Natural killer cell (primary cell): Measurements from ENCODE around the gene TMEM41B. TPM values are rescaled to one million over a fixed set of nuclear protein-coding genes. Genes with fewer than 3 reads are reported as not detected.
"Not testable (repeated sequence)": the region's sequence is repeated elsewhere in the genome, so short reads cannot be mapped to it uniquely, and the experiment has no call there.

Experiments
- ATAC-seq, 3 donors: fragments of 150-1000 bp in 2 of 3; fragments of 200-7000 bp in 1 of 3; cut with Tn5 transposase; 1 replicate in 1 of 3; 2 replicates in 2 of 3; pipeline ENCODE4 v1.10.0; 2021; ENCODE audit warnings: mild to moderate bottlenecking in 2 of 3, moderate library complexity in 2 of 3
- DNase-seq, 2 donors: peaks; one replicate each; pipeline versions ENCODE4 v3.0.0 to v3.0.0-alpha.2; 2013 to 2021; ENCODE audit warnings: mixed read lengths in 1 of 2
- H3K27ac ChIP-seq: one replicate; pipeline ENCODE4 v1.5.1; 2013; ENCODE audit warnings: mild to moderate bottlenecking, low read length
- H3K27me3 ChIP-seq: one replicate; pipeline ENCODE4 v1.6.1; 2013; ENCODE audit warnings: low read length; ENCODE audit not compliant: control insufficient read depth, insufficient read depth
- H3K36me3 ChIP-seq: one replicate; pipeline ENCODE4 v1.6.1; 2013; ENCODE audit warnings: low read length; ENCODE audit not compliant: control insufficient read depth, insufficient read depth
- H3K4me1 ChIP-seq: one replicate; pipeline ENCODE4 v1.6.1; 2013; ENCODE audit warnings: low read length; ENCODE audit not compliant: control insufficient read depth, insufficient read depth
- H3K4me3 ChIP-seq: one replicate; pipeline ENCODE4 v1.5.1; 2013; ENCODE audit warnings: low read length
- H3K9me3 ChIP-seq: one replicate; pipeline ENCODE4 v1.6.1; 2013; ENCODE audit warnings: low read length; ENCODE audit not compliant: control insufficient read depth, insufficient read depth
- H3K27ac Mint-ChIP-seq, 2 donors: one replicate each; pipeline ENCODE4 v1.8.0; 2022; ENCODE audit warnings: mild to moderate bottlenecking in 2 of 2, mixed read lengths in 2 of 2, moderate library complexity in 1 of 2
- H3K27me3 Mint-ChIP-seq, 2 donors: one replicate each; pipeline ENCODE4 v1.8.0; 2022; ENCODE audit warnings: low read depth in 2 of 2, mixed read lengths in 2 of 2
- H3K36me3 Mint-ChIP-seq: one replicate; pipeline ENCODE4 v1.8.0; 2022; ENCODE audit warnings: mixed read lengths
- H3K4me1 Mint-ChIP-seq, 2 donors: one replicate each; pipeline ENCODE4 v1.8.0; 2022; ENCODE audit warnings: mixed read lengths in 2 of 2
- H3K4me3 Mint-ChIP-seq: one replicate; pipeline ENCODE4 v1.8.0; 2022; ENCODE audit warnings: mild to moderate bottlenecking, moderate library complexity, mixed read lengths
- H3K9me3 Mint-ChIP-seq, 2 donors: one replicate each; pipeline ENCODE4 v1.8.0; 2022; ENCODE audit warnings: mixed read lengths in 2 of 2
- CTCF ChIP-seq: fragments of 200-600 bp; IDR thresholded peaks from one replicate; pipeline ENCODE4 v1.8.0; 2022; ENCODE audit warnings: antibody characterized with exemption
- WGBS: methylation state at CpG from one replicate; pipeline ENCODE4 v1.1.7; 2013; ENCODE audit warnings: missing lambda C conversion rate; ENCODE audit not compliant: insufficient coverage; 5-methylcytosine and 5-hydroxymethylcytosine counted together
- intact Hi-C: fragments of 100-400 bp; cut with micrococcal nuclease; formaldehyde crosslinking; loops from one replicate; pipeline ENCODE4 v1.14.2; 2022
- total RNA-seq, 4 donors: library from RNA; stranded (reverse); fragments of 120-200 nt in 1 of 4; gene quantifications; one replicate each; pipeline versions ENCODE4 v1.2.3 to v1.2.4, GENCODE V29; 2013 to 2022

Gene TMEM41B
- total RNA-seq, 3 donors from 2014 or later (not counting 1 experiment from before 2014, with no cell fraction given) = 28.1 to 37.0 (median 34.0) TPM

GRCh38 chr11:9251311-9251710 lies 63.1 kb downstream of the TMEM41B start:
- whole genome bisulfite sequencing = 67% methylated on average over 3 of the region's 3 CpGs
- intact Hi-C loops = no loop called here
- peaks cover 10 to 16% of the 10 kb centered on the region in 2 donors for H3K4me1 Mint-ChIP-seq

GRCh38 chr11:9250139-9250582 lies 64.2 kb downstream of the TMEM41B start:
- peak overlapping the region; percentile 73 for H3K4me3 Mint-ChIP-seq
- no peaks in the 10 kb centered on the region for H3K36me3 Mint-ChIP-seq
- no peaks in the 10 kb centered on the region for H3K27me3 ChIP-seq
- no peak for TF ChIP-seq CTCF
- no peaks in the 10 kb centered on the region for H3K9me3 ChIP-seq
- no peak overlapping the region for H3K27ac ChIP-seq
- H3K27ac Mint-ChIP-seq = peak overlapping the region; percentile 7 to 67
- DNase-seq (peak in 1 of 2 donors; percentile 78), ATAC-seq (peak; percentile 68 to 83 (median 72))
- no peak overlapping the region for H3K4me3 ChIP-seq
- H3K27me3 Mint-ChIP-seq = no peaks in the 10 kb centered on the region
- no peaks in the 10 kb centered on the region for H3K36me3 ChIP-seq
- intact Hi-C loops = no loop called here
- peaks cover 10 to 16% of the 10 kb centered on the region in 2 donors for H3K4me1 Mint-ChIP-seq
- WGBS = 0% methylated on average over 2 of the region's 2 CpGs
- H3K9me3 Mint-ChIP-seq = no peaks in the 10 kb centered on the region
- peaks cover 18% of the 10 kb centered on the region for H3K4me1 ChIP-seq

More at GRCh38 chr11:9251311-9251710, 63.1 kb downstream of the TMEM41B start:
- Mint-ChIP-seq H3K4me3 (peak overlapping the region; percentile 42), H3K9me3 (no peaks in the 10 kb centered on the region), H3K27me3 (no peaks in the 10 kb centered on the region), H3K27ac (peak overlapping the region in 1 of 2 donors; percentile 7), H3K36me3 (no peaks in the 10 kb centered on the region)
- DNase-seq = peak in 1 of 2 donors; percentile 43
- H3K27me3 ChIP-seq = no peaks in the 10 kb centered on the region
- H3K4me1 ChIP-seq = peaks cover 16% of the 10 kb centered on the region
- no peak overlapping the region for H3K27ac ChIP-seq
- ATAC-seq = no peak
- no peak overlapping the region for H3K4me3 ChIP-seq
- no peak for TF ChIP-seq CTCF
- no peaks in the 10 kb centered on the region for H3K36me3 ChIP-seq
- no peaks in the 10 kb centered on the region for H3K9me3 ChIP-seq

- H3K9me3 ChIP-seq = no peaks in the 10 kb centered on the region
- no peak overlapping the region for H3K4me3 ChIP-seq
- H3K4me1 ChIP-seq = peaks cover 18% of the 10 kb centered on the region
- no peaks in the 10 kb centered on the region for H3K36me3 Mint-ChIP-seq
- intact Hi-C loops = no loop called here
- ATAC-seq = no peak
- no peak overlapping the region for H3K27ac Mint-ChIP-seq
- no peaks in the 10 kb centered on the region for H3K27me3 ChIP-seq
- H3K27ac ChIP-seq = no peak overlapping the region
- no peak for TF ChIP-seq CTCF
- H3K9me3 Mint-ChIP-seq = no peaks in the 10 kb centered on the region
- H3K4me3 Mint-ChIP-seq = no peak overlapping the region
- H3K27me3 Mint-ChIP-seq = no peaks in the 10 kb centered on the region
- peaks cover 10 to 16% of the 10 kb centered on the region in 2 donors for H3K4me1 Mint-ChIP-seq
- WGBS = 97% methylated on average over 5 of the region's 7 CpGs
- DNase-seq = no peak
- no peaks in the 10 kb centered on the region for H3K36me3 ChIP-seq
These were observed 65.1 kb downstream of the TMEM41B start for GRCh38 chr11:9249252-9249651.

- H3K27me3 ChIP-seq = no peaks in the 10 kb centered on the region
- Mint-ChIP-seq H3K27me3 (no peaks in the 10 kb centered on the region), H3K4me1 (peaks cover 10 to 16% of the 10 kb centered on the region in 2 donors), H3K4me3 (no peak overlapping the region), H3K36me3 (no peaks in the 10 kb centered on the region), H3K27ac (no peak overlapping the region), H3K9me3 (no peaks in the 10 kb centered on the region)
- no peak overlapping the region for H3K27ac ChIP-seq
- H3K4me1 ChIP-seq = peaks cover 17% of the 10 kb centered on the region
- 98% methylated on average over 3 of the region's 3 CpGs for WGBS
- no peak for DNase-seq
- no peaks in the 10 kb centered on the region for H3K36me3 ChIP-seq
- ATAC-seq = no peak
- H3K9me3 ChIP-seq = no peaks in the 10 kb centered on the region
- TF ChIP-seq CTCF = no peak
- intact Hi-C loops = no loop called here
- H3K4me3 ChIP-seq = no peak overlapping the region
These were observed 66.5 kb downstream of the TMEM41B start for GRCh38 chr11:9247863-9248262.

- H3K36me3 ChIP-seq, H3K27ac ChIP-seq, H3K4me1 Mint-ChIP-seq, H3K9me3 Mint-ChIP-seq, H3K4me1 ChIP-seq, ATAC-seq, H3K4me3 Mint-ChIP-seq, H3K27ac Mint-ChIP-seq, DNase-seq, H3K36me3 Mint-ChIP-seq, H3K4me3 ChIP-seq, H3K9me3 ChIP-seq, intact Hi-C loops, H3K27me3 ChIP-seq, H3K27me3 Mint-ChIP-seq: not testable (repeated sequence)
- 92% methylated on average over 9 of the region's 10 CpGs for WGBS
These were observed 78.2 kb downstream of the TMEM41B start for GRCh38 chr11:9236242-9236641.
